ENCODE results near the gene SH3YL1. TPM values are rescaled to one million over a fixed set of nuclear protein-coding genes. Genes with fewer than 3 reads are reported as not detected.

Gene SH3YL1
- polyA plus RNA-seq, 1 donor (not counting 4 experiments of a cell fraction or from before 2014, with no cell fraction given), result 41.8 TPM

GRCh38 chr2:223451-223850 lies 40.4 kb downstream of the SH3YL1 start:
- Histone ChIP-seq H3K36me3 (ENCODE audit: control insufficient read depth in 2 of 2, extremely low read depth in 1 of 2, insufficient read depth in 2 of 2, low read length in 2 of 2) (peaks cover 4 to 12% of the 10 kb centered on the region in 2 experiments), H3K4me2 (ENCODE audit: control insufficient read depth, extremely low read depth, insufficient read depth, low read depth, low read length) (no peak overlapping the region), H3K4me1 (ENCODE audit: control insufficient read depth, extremely low read depth, insufficient read depth, low read length) (no peaks in the 10 kb centered on the region), H3K27ac (ENCODE audit: control insufficient read depth, insufficient read depth, low read length) (no peak overlapping the region), H4K20me1 (ENCODE audit: control insufficient read depth, extremely low read depth, insufficient read depth, low read length) (no peaks in the 10 kb centered on the region), H3K9me1 (ENCODE audit: control insufficient read depth, extremely low read depth, insufficient read depth, low read length) (no peaks in the 10 kb centered on the region), H3K9ac (ENCODE audit: control insufficient read depth, extremely low read depth, insufficient read depth, low read length) (no peak overlapping the region), H3K79me2 (ENCODE audit: control insufficient read depth, insufficient read depth, low read length) (no peaks in the 10 kb centered on the region), H2AFZ (ENCODE audit: control insufficient read depth, low read length) (no peak overlapping the region), H3K9me3 (ENCODE audit: control insufficient read depth, low read depth, low read length) (no peaks in the 10 kb centered on the region), H3K4me3 (ENCODE audit: control insufficient read depth in 2 of 3, extremely low read depth in 1 of 3, insufficient read depth in 2 of 3, low read depth in 1 of 3, low read length in 3 of 3) (no peak overlapping the region), H3K27me3 (ENCODE audit: control insufficient read depth, extremely low read depth, insufficient read depth, low read length) (no peaks in the 10 kb centered on the region)
- dilution Hi-C loops (cut with MboI; ENCODE audit: extremely low pct_ligation_motif_present, low sequenced_read_pairs), result no loop called here
- no peak for DNase-seq (ENCODE audit: low read depth, low spot score)
- no peak for TF ChIP-seq EZH2 (IDR thresholded peaks at IDR 0.05; ENCODE audit: low read length)
- TF ChIP-seq, protein P1, sequence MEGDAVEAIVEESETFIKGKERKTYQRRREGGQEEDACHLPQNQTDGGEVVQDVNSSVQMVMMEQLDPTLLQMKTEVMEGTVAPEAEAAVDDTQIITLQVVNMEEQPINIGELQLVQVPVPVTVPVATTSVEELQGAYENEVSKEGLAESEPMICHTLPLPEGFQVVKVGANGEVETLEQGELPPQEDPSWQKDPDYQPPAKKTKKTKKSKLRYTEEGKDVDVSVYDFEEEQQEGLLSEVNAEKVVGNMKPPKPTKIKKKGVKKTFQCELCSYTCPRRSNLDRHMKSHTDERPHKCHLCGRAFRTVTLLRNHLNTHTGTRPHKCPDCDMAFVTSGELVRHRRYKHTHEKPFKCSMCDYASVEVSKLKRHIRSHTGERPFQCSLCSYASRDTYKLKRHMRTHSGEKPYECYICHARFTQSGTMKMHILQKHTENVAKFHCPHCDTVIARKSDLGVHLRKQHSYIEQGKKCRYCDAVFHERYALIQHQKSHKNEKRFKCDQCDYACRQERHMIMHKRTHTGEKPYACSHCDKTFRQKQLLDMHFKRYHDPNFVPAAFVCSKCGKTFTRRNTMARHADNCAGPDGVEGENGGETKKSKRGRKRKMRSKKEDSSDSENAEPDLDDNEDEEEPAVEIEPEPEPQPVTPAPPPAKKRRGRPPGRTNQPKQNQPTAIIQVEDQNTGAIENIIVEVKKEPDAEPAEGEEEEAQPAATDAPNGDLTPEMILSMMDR (optimal IDR thresholded peaks at IDR 0.05 in 1 of 3, IDR thresholded peaks at IDR 0.05 in 1 of 3, conservative IDR thresholded peaks at IDR 0.05 in 1 of 3; ENCODE audit: extremely low read depth in 1 of 3, insufficient read depth in 2 of 3, low read length in 3 of 3), result no peak
- FAIRE-seq, result no peak

GRCh38 chr2:216068-216467 lies 47.8 kb downstream of the SH3YL1 start:
- Histone ChIP-seq H3K27ac (ENCODE audit: control insufficient read depth, insufficient read depth, low read length) (no peak overlapping the region), H4K20me1 (ENCODE audit: control insufficient read depth, extremely low read depth, insufficient read depth, low read length) (no peaks in the 10 kb centered on the region), H3K4me3 (ENCODE audit: control insufficient read depth in 2 of 3, extremely low read depth in 1 of 3, insufficient read depth in 2 of 3, low read depth in 1 of 3, low read length in 3 of 3) (no peak overlapping the region), H3K79me2 (ENCODE audit: control insufficient read depth, insufficient read depth, low read length) (no peaks in the 10 kb centered on the region), H3K9ac (ENCODE audit: control insufficient read depth, extremely low read depth, insufficient read depth, low read length) (no peak overlapping the region), H3K36me3 (ENCODE audit: control insufficient read depth in 2 of 2, extremely low read depth in 1 of 2, insufficient read depth in 2 of 2, low read length in 2 of 2) (peaks cover 2 to 4% of the 10 kb centered on the region in 2 experiments), H3K27me3 (ENCODE audit: control insufficient read depth, extremely low read depth, insufficient read depth, low read length) (no peaks in the 10 kb centered on the region), H3K9me3 (ENCODE audit: control insufficient read depth, low read depth, low read length) (peaks cover 2% of the 10 kb centered on the region), H3K9me1 (ENCODE audit: control insufficient read depth, extremely low read depth, insufficient read depth, low read length) (no peaks in the 10 kb centered on the region), H3K4me2 (ENCODE audit: control insufficient read depth, extremely low read depth, insufficient read depth, low read depth, low read length) (no peak overlapping the region), H3K4me1 (ENCODE audit: control insufficient read depth, extremely low read depth, insufficient read depth, low read length) (no peaks in the 10 kb centered on the region), H2AFZ (ENCODE audit: control insufficient read depth, low read length) (no peak overlapping the region)
- dilution Hi-C loops (cut with MboI; ENCODE audit: extremely low pct_ligation_motif_present, low sequenced_read_pairs), result no loop called here
- DNase-seq (ENCODE audit: low read depth, low spot score) (no peak), FAIRE-seq (no peak)
- TF ChIP-seq, protein P1 (optimal IDR thresholded peaks at IDR 0.05 in 1 of 3, IDR thresholded peaks at IDR 0.05 in 1 of 3, conservative IDR thresholded peaks at IDR 0.05 in 1 of 3; ENCODE audit: extremely low read depth in 1 of 3, insufficient read depth in 2 of 3, low read length in 3 of 3), result no peak
- TF ChIP-seq EZH2 (IDR thresholded peaks at IDR 0.05; ENCODE audit: low read length), result no peak
